GM10266 (cell line): ENCODE data around the gene RPS15A.
"Not testable (repeated sequence)": the region's sequence is repeated elsewhere in the genome, so short reads cannot be mapped to it uniquely, and the experiment has no call there.

Experiments used
- DNase-seq: peaks from one replicate; pipeline ENCODE4 v3.0.0; 2012; ENCODE audit errors: extremely low spot score
- CTCF ChIP-seq: IDR thresholded peaks from 2 replicates; pipeline ENCODE4 v1.5.1; 2012; ENCODE audit warnings: mild to moderate bottlenecking, low read depth; ENCODE audit not compliant: control insufficient read depth, insufficient read depth; ENCODE audit errors: missing control alignments

RPS15A gene

DNA sequence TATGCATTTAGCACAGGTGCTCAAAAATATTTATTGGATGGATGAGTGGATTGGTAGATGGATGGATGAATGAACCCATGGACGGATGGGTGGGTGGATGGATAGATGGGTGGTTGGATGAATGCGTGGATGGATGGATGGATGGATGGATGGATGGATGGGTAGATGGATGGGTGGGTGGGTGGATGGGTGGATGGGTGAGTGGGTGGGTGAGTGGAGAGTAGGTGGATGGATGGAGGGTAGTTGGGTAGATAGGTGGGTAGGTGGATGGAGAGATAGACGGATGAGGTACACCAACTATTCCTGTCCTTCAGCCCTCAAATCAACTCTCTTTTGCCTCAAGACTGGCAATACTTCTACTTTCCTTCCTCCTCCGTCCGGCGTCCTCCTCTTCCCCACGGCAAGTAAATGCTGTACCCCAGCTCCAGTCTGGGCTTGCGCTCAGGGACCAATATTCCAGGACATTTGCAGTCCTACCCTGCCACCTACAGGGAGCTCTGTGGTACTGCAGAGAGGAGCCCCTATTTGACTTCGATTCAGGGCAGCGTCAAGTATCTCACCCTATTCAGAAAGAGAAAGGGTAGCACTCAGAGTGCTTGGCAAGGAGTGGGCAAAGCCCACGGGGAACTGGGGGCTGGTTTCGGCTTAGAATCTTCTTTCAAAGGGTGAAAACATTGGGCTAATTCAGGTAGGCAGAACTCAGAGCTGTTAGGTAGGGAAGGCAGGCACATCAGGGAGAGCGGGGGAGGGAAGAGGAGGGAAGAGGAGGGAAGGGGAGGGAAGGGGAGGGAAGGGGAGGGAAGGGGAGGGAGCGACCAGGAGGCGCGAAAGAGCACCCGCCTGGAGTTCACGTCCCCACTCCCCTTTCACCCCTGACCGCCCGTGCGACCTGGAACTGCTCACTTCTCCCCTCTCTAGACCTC, 30.3 kb downstream of the RPS15A start:
- peak; percentile 48 for TF ChIP-seq CTCF
- DNase-seq: not testable (repeated sequence)

- DNase-seq: not testable (repeated sequence)
These were observed 32.0 kb downstream of the RPS15A start for GRCh38 chr16:18757960-18758660.

DNA sequence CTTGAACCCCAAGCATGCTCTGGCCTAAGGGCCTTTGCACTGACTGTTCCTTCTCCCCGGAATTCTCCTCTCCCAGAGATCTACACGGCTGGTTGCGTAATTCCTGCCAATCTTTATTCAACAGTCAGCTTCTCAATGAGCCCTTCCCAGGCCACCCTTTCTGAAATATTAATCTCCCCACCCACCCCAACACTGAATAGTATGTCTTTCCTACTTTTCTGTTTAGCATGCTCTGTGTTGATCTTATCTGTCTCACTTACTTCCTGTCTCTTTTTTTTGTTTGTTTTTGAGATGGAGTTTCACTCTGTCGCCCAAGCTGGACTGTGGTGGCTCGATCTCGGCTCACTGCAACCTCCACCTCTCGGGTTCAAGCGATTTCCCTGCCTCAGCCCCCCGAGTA, 33.5 kb downstream of the RPS15A start:
- DNase-seq: not testable (repeated sequence)

DNA sequence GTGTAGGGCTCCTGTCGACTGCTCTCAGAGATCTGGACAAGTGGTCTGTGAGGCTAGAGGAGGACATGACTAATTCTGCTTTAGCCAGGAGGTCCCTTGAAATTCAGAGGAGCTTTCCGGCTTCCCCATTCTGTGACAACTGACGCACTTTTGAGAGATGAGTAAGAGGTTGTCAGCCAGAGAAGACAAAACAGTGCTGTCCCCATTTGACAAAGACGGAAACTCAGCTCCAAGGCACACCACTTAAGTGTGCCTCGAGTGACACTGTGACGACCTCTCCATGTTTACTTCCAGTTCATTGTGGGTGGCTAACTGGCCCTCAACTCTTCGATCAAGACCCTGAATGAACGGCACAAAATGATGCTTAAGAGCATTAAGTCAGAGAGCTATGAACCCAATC, 47.3 kb downstream of the RPS15A start:
- not testable (repeated sequence) for DNase-seq

DNA sequence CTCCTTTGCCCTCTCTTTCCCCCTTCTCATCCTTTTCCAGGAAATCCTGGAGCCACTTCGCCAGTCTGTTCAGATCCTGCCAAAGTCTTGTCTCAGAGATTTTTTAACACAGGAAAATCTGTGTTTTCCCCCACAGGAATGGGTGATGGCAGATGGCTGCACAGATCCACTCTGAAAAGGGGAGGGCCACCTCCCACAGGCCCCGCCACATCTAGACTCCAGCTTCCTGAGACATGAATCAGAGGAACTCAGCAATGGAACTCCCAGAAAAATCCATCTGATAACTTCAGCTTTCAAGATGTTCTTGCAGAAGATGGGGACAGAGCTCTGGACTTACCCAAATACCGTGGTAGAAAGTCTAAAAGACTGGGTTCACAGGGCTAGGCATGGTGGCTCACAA, 50.1 kb downstream of the RPS15A start:
- not testable (repeated sequence) for DNase-seq

DNA sequence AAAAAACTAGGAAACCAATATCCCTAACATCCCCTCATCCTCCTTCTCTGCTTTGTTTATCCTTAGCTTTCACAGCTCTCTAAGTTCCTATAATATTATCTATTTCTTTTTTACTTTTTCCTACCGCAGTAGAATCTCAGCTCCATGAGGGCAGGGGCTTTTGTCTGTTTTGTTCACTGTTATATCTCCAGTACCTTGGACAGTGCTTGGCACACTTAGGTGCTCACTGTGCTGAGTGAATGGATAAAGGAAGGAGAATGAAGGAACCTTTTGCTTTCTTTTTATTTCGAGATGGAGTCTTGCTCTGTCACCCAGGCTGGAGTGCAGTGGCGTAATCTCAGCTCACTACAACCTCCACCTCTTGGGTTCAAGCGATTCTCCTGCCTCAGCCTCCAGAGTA, 51.4 kb downstream of the RPS15A start:
- DNase-seq: not testable (repeated sequence)

DNA sequence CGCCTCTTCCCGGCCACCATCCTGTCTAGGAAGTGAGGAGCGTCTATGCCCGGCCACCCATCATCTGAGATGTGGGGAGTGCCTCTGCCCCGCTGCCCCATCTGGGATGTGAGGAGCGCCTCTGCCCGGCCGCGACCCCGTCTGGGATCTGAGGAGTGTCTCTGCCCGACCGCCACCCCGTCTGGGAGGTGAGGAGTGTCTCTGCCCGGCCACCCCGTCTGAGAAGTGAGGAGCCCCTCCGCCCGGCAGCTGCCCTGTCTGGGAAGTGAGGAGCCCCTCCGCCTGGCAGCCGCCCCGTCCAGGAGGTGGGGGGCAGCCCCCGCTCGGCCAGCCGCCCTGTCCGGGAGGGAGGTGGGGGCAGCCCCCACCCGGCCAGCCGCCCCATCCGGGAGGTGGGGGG, 55.9 kb downstream of the RPS15A start:
- not testable (repeated sequence) for DNase-seq
